ENCODE results near the gene C5orf22. TPM values are rescaled to one million over a fixed set of nuclear protein-coding genes. Genes with fewer than 3 reads are reported as not detected.

C5orf22 gene
- total RNA-seq, 2 donors from 2014 or later, result 14.1 to 21.7 TPM

DNA sequence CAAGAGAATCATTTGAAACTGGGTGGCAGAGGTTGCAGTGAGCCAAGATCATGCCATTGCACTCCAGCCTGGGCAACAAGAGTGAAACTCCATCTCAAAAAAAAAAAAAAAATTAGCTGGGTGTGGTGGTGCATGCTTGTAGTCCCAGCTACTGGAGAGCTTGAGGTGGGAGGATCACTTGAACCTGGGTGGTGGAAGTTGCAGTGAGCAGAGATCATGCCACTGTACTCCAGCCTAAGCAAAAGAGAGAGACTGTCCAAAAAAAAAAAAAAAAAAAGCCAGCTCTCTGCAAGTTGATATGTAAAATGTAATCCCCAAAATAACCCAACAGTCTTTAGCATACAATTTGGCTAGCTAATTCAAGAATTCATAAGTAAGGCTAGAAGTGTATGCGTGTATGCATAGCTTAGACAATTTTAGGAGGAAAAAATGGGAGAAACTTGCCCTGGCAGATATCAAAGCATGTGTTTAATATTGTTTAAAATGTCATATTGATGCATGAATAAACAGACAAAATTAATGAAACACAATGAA, 36.3 kb downstream of the C5orf22 start:
- no peak for ATAC-seq (replicated peaks)
- Mint-ChIP-seq H3K4me1 (no peaks in the 10 kb centered on the region), H3K36me3 (ENCODE audit: low read depth) (no peaks in the 10 kb centered on the region), H3K9me3 (peaks cover 6% of the 10 kb centered on the region), H3K27ac (no peak overlapping the region), H3K4me3 (no peak overlapping the region), H3K27me3 (no peaks in the 10 kb centered on the region)

DNA sequence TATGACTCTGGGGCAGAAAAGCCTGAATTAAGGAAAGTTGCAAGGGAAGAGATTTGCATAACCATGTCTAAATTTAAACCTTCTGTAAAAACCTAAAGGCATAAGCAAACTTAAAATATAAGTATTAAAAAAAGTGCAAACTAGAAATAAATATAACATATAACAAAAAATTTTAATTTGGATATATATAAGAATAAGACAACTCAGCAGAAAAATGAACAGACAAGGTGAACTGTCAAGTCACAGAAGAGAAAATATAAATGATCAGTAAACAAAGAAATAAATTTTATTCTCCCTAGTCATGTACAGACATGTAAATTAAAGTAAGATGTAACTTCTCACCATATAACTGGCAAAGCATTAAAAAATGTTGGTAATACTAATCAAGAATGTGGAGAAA, 37.0 kb downstream of the C5orf22 start:
- no peak for ATAC-seq (replicated peaks)
- no peak overlapping the region for H3K27ac Mint-ChIP-seq
- no peak overlapping the region for H3K4me3 Mint-ChIP-seq
- no peaks in the 10 kb centered on the region for H3K4me1 Mint-ChIP-seq
- peaks cover 6% of the 10 kb centered on the region for H3K9me3 Mint-ChIP-seq
- no peaks in the 10 kb centered on the region for H3K36me3 Mint-ChIP-seq (ENCODE audit: low read depth)
- no peaks in the 10 kb centered on the region for H3K27me3 Mint-ChIP-seq

DNA sequence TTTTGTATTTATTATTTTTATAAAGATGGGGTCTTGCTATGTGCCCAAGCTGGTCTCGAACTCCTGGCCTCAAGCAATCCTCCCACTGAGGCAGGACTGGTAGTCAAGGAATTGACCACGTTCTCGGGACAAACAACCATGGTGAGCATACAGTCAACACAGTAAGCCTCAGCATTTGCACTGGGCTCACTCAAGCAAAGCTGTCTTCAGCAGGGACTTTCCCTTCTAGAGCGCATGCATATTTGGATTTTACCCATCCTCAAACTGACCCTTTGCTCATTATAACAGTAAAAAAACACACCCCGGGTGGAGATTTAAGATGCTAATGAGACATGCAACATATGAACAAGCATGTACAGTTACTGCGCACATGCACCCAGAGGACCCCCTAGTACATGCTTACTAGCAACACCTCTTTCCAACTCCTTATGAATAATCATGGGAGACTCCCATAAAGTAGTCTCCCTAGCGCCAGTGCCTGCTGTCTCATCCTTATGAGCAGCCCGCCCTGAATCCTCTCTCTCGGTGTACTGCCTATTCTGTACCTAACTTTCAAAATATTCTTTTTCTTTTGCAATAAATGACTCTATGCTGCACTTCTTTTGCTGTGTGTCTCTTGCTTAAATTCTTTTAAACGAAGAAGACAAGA, 41.5 kb downstream of the C5orf22 start:
- Mint-ChIP-seq H3K27me3 (peaks cover 16% of the 10 kb centered on the region), H3K9me3 (no peaks in the 10 kb centered on the region), H3K4me1 (no peaks in the 10 kb centered on the region), H3K4me3 (no peak overlapping the region), H3K27ac (no peak overlapping the region), H3K36me3 (ENCODE audit: low read depth) (no peaks in the 10 kb centered on the region)
- ATAC-seq (replicated peaks), result no peak

DNA sequence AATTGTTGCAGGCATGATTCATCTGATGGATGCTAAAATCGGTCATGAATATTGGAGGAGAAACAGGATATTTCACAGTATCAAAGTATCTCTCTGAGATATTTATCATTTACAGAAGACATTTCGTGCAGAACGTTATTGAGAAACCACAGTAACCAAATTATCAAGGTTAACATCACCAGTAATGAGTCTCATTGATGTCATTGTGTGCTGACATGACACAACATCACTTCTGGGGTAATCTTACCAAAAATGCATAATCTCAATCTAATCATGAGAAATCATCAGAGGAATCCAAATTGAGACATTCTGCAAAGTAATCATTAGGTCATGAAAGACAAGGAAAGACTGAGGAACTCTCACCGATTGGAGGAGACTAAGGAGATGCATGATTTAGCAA, 42.7 kb downstream of the C5orf22 start:
- peaks cover 16% of the 10 kb centered on the region for H3K27me3 Mint-ChIP-seq
- no peak for ATAC-seq (replicated peaks)
- no peak overlapping the region for H3K4me3 Mint-ChIP-seq
- H3K27ac Mint-ChIP-seq, result no peak overlapping the region
- no peaks in the 10 kb centered on the region for H3K9me3 Mint-ChIP-seq
- H3K36me3 Mint-ChIP-seq (ENCODE audit: low read depth), result no peaks in the 10 kb centered on the region
- H3K4me1 Mint-ChIP-seq, result no peaks in the 10 kb centered on the region

DNA sequence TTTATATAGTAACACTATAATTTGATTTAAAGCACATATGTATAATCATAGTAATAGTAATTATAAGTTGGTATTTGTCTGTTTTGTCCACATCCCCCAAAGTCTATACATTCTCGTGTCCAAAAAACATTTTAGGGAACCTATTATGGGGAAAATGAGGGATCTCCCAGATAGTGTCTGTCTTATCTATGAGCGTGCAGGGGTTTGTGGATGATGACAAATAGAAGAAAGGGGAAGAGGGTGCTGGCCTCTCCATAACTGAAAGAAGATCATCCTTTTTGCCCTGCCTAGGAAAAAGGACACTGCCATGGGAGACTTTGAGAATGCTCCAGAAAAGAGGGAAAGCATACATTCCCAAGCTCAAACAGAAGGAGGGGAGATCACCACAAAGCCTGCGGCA, 45.3 kb downstream of the C5orf22 start:
- Mint-ChIP-seq H3K4me3 (no peak overlapping the region), H3K27me3 (peaks cover 19% of the 10 kb centered on the region), H3K4me1 (no peaks in the 10 kb centered on the region), H3K27ac (no peak overlapping the region), H3K9me3 (no peaks in the 10 kb centered on the region), H3K36me3 (ENCODE audit: low read depth) (no peaks in the 10 kb centered on the region)
- ATAC-seq (replicated peaks), result no peak

DNA sequence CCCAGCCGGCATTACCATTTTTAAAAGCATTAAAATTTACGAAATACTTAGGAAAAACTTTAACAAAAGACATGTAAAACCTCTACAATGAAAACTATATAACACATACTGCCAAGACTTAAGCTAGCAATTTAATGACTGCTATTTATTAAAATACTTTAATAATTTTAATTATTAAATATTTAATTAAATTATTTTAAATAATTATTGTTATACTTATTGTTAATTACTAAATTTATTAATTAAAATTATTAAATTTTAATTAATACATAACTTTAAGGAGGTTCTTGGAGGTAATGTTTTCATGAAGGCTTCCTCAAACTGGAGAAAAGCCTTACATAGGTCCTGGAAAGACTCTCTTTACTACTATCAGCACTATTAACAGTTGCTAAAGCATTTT, 47.5 kb downstream of the C5orf22 start:
- Mint-ChIP-seq H3K36me3 (ENCODE audit: low read depth) (no peaks in the 10 kb centered on the region), H3K4me3 (no peak overlapping the region), H3K9me3 (no peaks in the 10 kb centered on the region), H3K27me3 (peaks cover 24% of the 10 kb centered on the region), H3K4me1 (no peaks in the 10 kb centered on the region), H3K27ac (no peak overlapping the region)
- no peak for ATAC-seq (replicated peaks)

DNA sequence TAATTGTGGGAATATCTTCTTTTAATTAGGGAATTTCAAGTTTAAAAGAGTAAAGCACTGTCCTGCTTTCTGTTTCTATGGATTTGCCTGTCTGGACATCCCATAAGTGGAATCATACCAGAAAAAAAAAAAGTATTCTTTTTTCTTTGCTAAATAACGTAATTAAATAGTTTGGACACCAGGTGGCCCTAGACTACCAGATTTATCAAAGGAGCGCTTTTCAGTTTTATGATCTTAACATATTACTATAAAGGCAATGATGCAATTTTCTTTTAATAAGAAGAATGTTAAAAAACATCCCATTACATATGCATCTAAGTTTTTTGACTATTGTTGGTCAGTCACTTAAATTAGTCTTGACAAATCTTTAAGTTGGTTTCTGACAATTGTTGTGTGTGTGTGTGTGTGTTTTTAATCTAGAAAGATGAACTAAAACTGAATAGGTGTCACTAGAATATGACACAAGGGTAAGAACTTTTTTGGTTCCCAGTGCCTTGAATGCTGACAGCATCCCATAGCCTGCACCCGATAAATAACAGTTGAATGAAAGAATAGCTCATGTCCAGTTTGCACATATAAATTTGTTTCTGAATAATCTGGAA, 49.5 kb downstream of the C5orf22 start:
- no peaks in the 10 kb centered on the region for H3K4me1 Mint-ChIP-seq
- no peaks in the 10 kb centered on the region for H3K9me3 Mint-ChIP-seq
- no peak overlapping the region for H3K4me3 Mint-ChIP-seq
- H3K27me3 Mint-ChIP-seq, result peaks cover 19% of the 10 kb centered on the region
- no peak for ATAC-seq (replicated peaks)
- no peaks in the 10 kb centered on the region for H3K36me3 Mint-ChIP-seq (ENCODE audit: low read depth)
- no peak overlapping the region for H3K27ac Mint-ChIP-seq

DNA sequence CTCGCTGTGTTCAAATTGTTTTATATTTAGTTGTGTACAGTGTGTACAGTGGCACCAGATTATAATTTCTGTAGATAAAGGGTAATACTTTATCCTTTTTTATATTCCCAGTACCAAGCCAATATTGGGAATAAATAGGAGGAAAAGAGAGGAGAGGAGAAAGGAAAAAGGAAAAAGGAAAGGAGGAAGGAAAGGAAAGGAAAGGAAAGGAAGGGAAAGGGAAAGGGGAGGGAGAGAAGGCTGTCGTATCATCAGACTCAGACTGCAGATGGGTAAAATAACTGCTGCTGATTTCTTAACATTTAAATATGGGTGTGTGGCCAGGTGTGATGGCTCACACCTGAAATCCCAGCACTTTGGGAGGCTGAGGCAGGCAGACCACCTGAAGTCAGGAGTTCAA, 51.0 kb downstream of the C5orf22 start:
- Mint-ChIP-seq H3K27ac (no peak overlapping the region), H3K4me1 (no peaks in the 10 kb centered on the region), H3K36me3 (ENCODE audit: low read depth) (no peaks in the 10 kb centered on the region), H3K9me3 (no peaks in the 10 kb centered on the region), H3K4me3 (no peak overlapping the region), H3K27me3 (peaks cover 13% of the 10 kb centered on the region)
- no peak for ATAC-seq (replicated peaks)

DNA sequence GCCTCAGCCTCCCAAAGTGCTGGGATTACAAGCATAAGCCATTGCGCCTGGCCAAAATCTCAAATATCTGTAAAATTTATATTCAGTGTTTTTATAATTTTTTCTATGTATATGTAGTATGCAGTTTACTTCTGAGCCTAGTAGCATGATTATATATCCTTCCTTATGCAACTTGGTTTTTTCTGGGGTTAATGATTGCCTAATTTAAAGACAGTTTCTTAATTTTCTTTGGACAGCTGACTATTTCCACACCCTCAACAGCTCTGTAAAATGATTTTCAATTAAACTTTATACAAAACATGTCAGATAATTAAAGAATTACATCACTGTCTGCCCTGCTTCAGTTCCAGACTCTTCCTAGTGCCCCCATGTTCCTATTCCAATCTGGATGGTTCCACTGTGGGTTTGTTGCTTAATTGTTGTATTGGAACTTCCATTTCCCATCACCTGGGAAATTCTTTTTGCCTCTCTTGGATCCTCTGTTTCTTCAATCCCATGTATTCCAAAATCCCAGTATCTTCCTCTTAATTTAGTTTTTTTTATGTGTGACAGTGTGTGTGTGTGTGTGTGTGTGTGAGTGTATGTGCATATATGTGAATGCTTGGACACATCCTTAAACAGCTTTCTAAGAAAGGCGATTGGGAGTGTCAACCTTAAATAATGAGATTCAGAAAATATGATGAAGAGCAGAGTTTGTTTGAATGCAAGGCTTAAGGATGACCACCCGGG, 53.2 kb downstream of the C5orf22 start:
- no peak for ATAC-seq (replicated peaks)
- Mint-ChIP-seq H3K4me1 (no peaks in the 10 kb centered on the region), H3K27ac (no peak overlapping the region), H3K4me3 (no peak overlapping the region), H3K36me3 (ENCODE audit: low read depth) (no peaks in the 10 kb centered on the region), H3K9me3 (no peaks in the 10 kb centered on the region), H3K27me3 (peaks cover 15% of the 10 kb centered on the region)

DNA sequence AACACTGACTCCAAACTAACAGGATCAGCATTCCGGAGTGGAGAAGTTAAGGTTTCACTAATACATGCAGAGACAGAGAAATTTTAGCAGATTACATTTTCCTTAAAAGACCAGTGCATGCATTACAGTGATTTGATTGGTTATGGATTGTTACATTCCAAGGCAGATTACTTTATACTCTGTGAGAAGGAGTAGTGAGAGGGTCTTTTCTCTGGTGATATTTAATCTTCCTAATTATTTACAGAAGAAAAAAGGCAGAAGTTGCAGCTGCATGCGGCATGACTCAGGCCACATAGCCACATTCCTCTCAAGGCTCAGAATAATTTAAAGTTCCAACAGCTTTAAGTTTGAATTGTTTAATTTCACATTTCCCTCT, 53.8 kb downstream of the C5orf22 start:
- H3K27me3 Mint-ChIP-seq, result peaks cover 15% of the 10 kb centered on the region
- no peak for ATAC-seq (replicated peaks)
- H3K4me1 Mint-ChIP-seq, result no peaks in the 10 kb centered on the region
- H3K4me3 Mint-ChIP-seq, result no peak overlapping the region
- H3K27ac Mint-ChIP-seq, result no peak overlapping the region
- no peaks in the 10 kb centered on the region for H3K36me3 Mint-ChIP-seq (ENCODE audit: low read depth)
- no peaks in the 10 kb centered on the region for H3K9me3 Mint-ChIP-seq

DNA sequence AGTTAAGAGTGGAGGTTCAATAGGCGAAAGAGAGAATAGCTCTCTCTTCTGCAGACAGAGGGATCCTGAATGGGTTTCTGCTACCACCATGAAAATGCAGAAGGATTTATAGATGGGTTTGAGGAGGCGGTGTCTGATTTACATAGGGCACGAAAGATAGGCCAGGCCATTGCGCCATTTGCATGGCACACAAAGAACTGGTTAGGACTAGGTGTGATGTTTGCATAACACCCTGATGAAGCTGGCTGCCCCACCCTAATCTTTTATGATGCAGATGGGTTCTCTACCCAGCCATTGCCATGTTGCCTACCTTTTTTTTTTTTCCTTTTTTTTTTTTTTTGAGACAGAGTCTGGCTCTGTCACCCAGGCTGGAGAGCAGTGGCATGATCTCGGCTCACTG, 55.4 kb downstream of the C5orf22 start:
- H3K27ac Mint-ChIP-seq, result no peak overlapping the region

DNA sequence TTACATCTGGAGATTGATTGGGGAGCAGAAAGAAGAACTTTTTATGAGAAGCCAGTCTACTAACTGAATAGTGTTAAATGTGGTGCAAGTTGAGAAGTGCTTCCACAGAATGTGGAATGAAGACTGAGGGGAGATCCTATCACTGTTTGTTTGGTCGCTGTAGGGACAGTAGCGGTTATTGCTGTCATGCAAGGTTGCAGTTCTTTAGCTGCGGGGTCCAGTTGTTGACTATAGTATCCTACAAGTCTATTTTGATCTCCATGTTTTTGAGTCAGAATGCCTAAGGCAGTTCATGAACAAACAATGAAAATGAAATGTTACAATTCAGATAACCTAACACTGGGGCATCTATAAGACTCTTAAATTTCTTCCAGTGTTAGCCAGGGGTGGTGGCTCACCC, 61.6 kb downstream of the C5orf22 start:
- no peak for ATAC-seq (replicated peaks)
- no peaks in the 10 kb centered on the region for H3K4me1 Mint-ChIP-seq
- H3K4me3 Mint-ChIP-seq, result no peak overlapping the region
- H3K36me3 Mint-ChIP-seq (ENCODE audit: low read depth), result no peaks in the 10 kb centered on the region
- H3K27me3 Mint-ChIP-seq, result peaks cover 2% of the 10 kb centered on the region
- no peak overlapping the region for H3K27ac Mint-ChIP-seq
- no peaks in the 10 kb centered on the region for H3K9me3 Mint-ChIP-seq

More for the DNA sequence above, 55.4 kb downstream of the C5orf22 start:
- Mint-ChIP-seq H3K36me3 (ENCODE audit: low read depth) (no peaks in the 10 kb centered on the region), H3K4me3 (no peak overlapping the region), H3K27me3 (peaks cover 12% of the 10 kb centered on the region), H3K4me1 (no peaks in the 10 kb centered on the region), H3K9me3 (no peaks in the 10 kb centered on the region)
- no peak for ATAC-seq (replicated peaks)

DNA sequence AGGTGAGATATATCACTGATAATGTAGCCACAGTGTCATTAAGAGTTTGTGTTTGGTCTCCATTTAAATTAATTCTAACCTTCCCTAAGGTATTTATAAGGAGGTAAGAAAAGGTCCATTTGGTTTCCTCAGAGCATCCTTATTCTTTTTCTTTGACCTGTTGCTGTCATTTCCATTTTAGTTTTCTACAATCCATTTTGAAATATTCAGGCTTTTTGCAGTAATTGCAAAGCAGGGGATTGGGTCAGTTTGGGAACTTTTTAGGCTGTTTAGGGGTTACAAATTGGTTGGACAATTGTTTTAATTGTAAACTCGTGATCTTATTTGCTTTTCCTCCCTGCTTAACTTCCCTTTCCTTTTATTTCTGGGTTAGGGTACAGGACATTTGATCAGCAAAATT, 64.3 kb downstream of the C5orf22 start:
- Mint-ChIP-seq H3K36me3 (ENCODE audit: low read depth) (no peaks in the 10 kb centered on the region), H3K9me3 (no peaks in the 10 kb centered on the region), H3K4me3 (no peak overlapping the region), H3K27ac (no peak overlapping the region), H3K4me1 (no peaks in the 10 kb centered on the region), H3K27me3 (no peaks in the 10 kb centered on the region)
- ATAC-seq (replicated peaks), result no peak

DNA sequence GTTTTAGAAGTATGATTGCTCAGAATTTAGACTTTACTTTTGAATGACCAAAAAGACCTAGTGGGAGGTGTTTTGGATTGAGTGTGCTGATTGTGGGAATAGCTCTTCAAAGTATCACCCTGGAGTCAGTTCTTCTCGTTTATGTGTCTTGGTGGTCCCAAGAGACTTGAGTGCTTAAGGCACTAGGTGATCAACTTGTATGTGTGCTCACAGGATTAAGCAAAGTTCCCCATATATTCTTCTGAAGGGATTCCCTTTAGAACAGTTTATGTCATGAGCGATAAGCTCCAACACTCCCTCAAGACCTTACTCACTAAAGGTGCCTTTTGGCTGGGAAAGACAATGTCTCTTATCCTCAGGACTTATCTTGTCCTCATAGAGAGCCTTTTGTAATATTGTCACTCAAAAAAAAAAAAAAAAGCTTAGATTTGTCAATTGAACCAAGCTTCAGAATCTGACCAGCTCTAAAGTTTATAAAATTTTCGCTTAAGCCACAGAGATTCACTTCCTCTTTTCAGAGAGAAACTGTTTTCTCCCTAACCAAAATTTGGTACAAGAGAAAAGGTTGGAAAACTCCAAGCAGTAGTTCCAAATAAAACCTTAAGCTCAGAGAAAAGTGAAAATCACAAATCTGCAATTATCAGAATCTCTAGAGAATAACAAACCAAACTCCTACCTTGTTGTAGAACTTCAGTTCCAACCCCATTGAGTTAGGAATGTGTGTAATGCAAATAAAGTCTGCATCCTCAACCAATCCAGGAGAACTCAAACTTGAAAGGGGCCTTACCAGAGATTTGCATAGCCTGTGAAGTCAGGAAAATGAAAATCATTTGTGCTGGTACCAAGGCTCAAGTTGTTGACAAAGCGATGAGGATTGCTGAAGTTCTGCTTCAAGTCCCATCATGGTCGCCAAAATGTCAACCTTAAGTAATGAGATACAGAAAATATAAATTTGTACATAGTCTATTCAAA, 66.8 kb downstream of the C5orf22 start:
- Mint-ChIP-seq H3K9me3 (no peaks in the 10 kb centered on the region), H3K36me3 (ENCODE audit: low read depth) (no peaks in the 10 kb centered on the region), H3K4me1 (no peaks in the 10 kb centered on the region), H3K27ac (no peak overlapping the region), H3K4me3 (no peak overlapping the region), H3K27me3 (peaks cover 6% of the 10 kb centered on the region)
- ATAC-seq (replicated peaks), result no peak
